HepG2 (cell line): ENCODE data around the gene NIT2. TPM values are rescaled to one million over a fixed set of nuclear protein-coding genes. Genes with fewer than 3 reads are reported as not detected.

Experiments
- CC2D1A ChIP-seq: sonication (generic); formaldehyde crosslinking; IDR thresholded peaks from 2 replicates; pipeline ENCODE4 v1.8.1; 2023; ENCODE audit warnings: mild to moderate bottlenecking, missing genetic modification reagents
- ETV6 ChIP-seq: sonication (generic); formaldehyde crosslinking; conservative IDR thresholded peaks from 2 replicates; pipeline ENCODE4 v1.4.0; 2020; ENCODE audit warnings: missing genetic modification reagents
- KDM2A ChIP-seq: sonication (generic); formaldehyde crosslinking; IDR thresholded peaks from 2 replicates; pipeline ENCODE4 v1.4.0; 2020; ENCODE audit warnings: low read depth, missing genetic modification reagents, borderline replicate concordance
- KLF12 ChIP-seq: sonication (generic); formaldehyde crosslinking; IDR thresholded peaks from 2 replicates; pipeline ENCODE4 v1.4.0; 2020; ENCODE audit warnings: missing genetic modification reagents, borderline replicate concordance
- NR2F1 ChIP-seq, 2 experiments: fragments of 450-650 bp in 1 of 2; formaldehyde crosslinking in 1 of 2; IDR thresholded peaks; 2 replicates each; pipeline versions ENCODE4 v1.5.0 to v1.6.1; 2016 to 2020; ENCODE audit warnings: mild to moderate bottlenecking in 1 of 2, missing compliant biosample characterization in 1 of 2, missing genetic modification reagents in 1 of 2, moderate library complexity in 1 of 2
- ONECUT2 ChIP-seq: sonication (generic); formaldehyde crosslinking; IDR thresholded peaks from 2 replicates; pipeline ENCODE4 v1.4.0; 2020; ENCODE audit warnings: missing genetic modification reagents
- PHF21A ChIP-seq: sonication (generic); formaldehyde crosslinking; IDR thresholded peaks from 2 replicates; pipeline ENCODE4 v1.5.0; 2020; ENCODE audit warnings: mild to moderate bottlenecking, missing genetic modification reagents
- RFXAP ChIP-seq: sonication (generic); formaldehyde crosslinking; IDR thresholded peaks from 2 replicates; pipeline ENCODE4 v1.4.0; 2020; ENCODE audit warnings: missing genetic modification reagents, borderline replicate concordance
- SMAD3 ChIP-seq: sonication (generic); formaldehyde crosslinking; IDR thresholded peaks from 2 replicates; pipeline ENCODE4 v1.4.0; 2020; ENCODE audit warnings: missing genetic modification reagents
- ZBTB3 ChIP-seq: sonication (generic); formaldehyde crosslinking; IDR thresholded peaks from 2 replicates; pipeline ENCODE4 v1.4.0; 2020; ENCODE audit warnings: low read depth, mild to moderate bottlenecking, moderate library complexity, missing genetic modification reagents, borderline replicate concordance
- ZNF292 ChIP-seq: sonication (generic); formaldehyde crosslinking; IDR thresholded peaks from 2 replicates; pipeline ENCODE4 v1.8.1; 2022; ENCODE audit warnings: mild to moderate bottlenecking, low read depth, missing genetic modification reagents, borderline replicate concordance
- ZNF570 ChIP-seq: sonication (generic); formaldehyde crosslinking; IDR thresholded peaks from 2 replicates; pipeline ENCODE4 v1.4.0; 2020; ENCODE audit warnings: mild to moderate bottlenecking, missing genetic modification reagents, borderline replicate concordance
- ZNF703 ChIP-seq: sonication (generic); formaldehyde crosslinking; IDR thresholded peaks from 2 replicates; pipeline ENCODE4 v1.5.1; 2020; ENCODE audit warnings: missing genetic modification reagents, mild to moderate bottlenecking, moderate library complexity, borderline replicate concordance
- polyA plus RNA-seq, 8 experiments: library from polyadenylated mRNA; depleted of rRNA in 3 of 8; stranded (reverse) in 7 of 8; unstranded in 1 of 8; fragments of >200 nt; fragmentation: Illumina TruSeq in 4 of 8; extraction: Trizol in 4 of 8; gene quantifications; 2 replicates each; pipeline versions ENCODE4 v1.2.1 to v1.2.3, GENCODE V29; 2011 to 2016; ENCODE audit warnings: low read depth in 4 of 8, missing spikeins in 1 of 8, mixed read lengths in 1 of 8; ENCODE audit not compliant: insufficient read depth in 1 of 8
- total RNA-seq, 5 experiments: library from RNA; depleted of rRNA; stranded (reverse); fragments of >200 nt; fragmentation: Illumina TruSeq; extraction: Trizol; gene quantifications; 2 replicates each; pipeline ENCODE4 v1.2.3, GENCODE V29; 2016; ENCODE audit warnings: low read depth in 1 of 5
- TF ChIP-seq, protein P1 (sequence below): sonication (generic); formaldehyde crosslinking; IDR thresholded peaks from 2 replicates; pipeline ENCODE4 v1.4.0; 2020; ENCODE audit warnings: missing genetic modification reagents, borderline replicate concordance
- TF ChIP-seq, protein P2 (sequence below): sonication (generic); formaldehyde crosslinking; IDR thresholded peaks from 2 replicates; pipeline ENCODE4 v1.5.0; 2020; ENCODE audit warnings: mild to moderate bottlenecking, missing genetic modification reagents
- TF ChIP-seq, protein P3 (sequence below): IDR thresholded peaks from 2 replicates; pipeline ENCODE4 v1.6.1; 2016; ENCODE audit warnings: low read depth, missing genetic modification reagents, missing compliant biosample characterization
- TF ChIP-seq, protein P4 (sequence below): sonication (generic); formaldehyde crosslinking; IDR thresholded peaks from 2 replicates; pipeline ENCODE4 v1.8.1; 2023; ENCODE audit warnings: mild to moderate bottlenecking, missing genetic modification reagents, borderline replicate concordance

Gene NIT2
- total and polyA plus RNA-seq, 2 of the 13 experiments (the other 11 are each of a cell fraction or from before 2014, with no cell fraction given): 43.4 to 49.1 TPM

DNA sequence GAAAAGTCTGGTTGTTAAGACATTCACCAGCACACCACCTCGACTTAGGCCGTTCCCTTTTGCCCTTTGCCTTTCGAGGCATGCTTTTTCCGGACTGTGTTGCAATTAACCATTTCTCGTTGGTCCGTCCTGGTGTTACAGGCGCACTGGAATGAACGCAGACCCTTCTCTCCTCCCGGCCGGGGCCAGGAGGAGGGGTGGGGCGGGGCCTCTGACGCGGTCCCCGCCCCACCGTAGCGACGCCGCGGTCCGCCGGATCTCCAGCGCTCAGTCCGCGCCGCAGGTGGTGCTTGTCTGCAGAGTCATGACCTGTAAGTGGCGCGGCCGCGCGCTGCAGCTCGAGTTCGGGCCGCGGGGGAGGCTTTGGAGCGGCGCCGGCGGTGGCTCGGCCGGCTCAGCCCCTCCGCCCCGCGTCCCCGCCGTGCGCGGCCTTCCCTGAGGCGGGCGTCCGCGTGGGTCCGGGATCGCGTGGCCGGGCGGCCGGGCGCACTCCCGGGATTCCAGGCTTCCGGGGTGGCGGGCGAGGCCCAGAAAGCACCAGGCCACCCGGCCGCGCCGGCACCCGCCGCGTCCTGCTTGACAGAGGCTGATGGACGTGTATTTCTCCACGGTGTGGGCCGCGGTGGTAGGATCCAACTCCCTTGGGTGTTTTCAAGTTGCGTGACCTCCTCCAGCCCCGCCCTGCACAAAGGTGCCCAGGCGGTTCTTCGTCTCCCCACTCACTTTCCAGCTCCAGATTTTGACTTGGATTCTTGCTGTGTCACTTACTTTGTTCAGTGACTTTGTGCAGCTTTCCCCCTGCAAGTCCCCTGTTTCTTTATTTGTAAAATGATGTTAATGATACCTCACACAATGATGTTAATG is at the start of gene NIT2 (continued):
- TF ChIP-seq NR2F1 (CRISPR knock-in tag; IDR thresholded peaks at IDR 0.05) (peak; percentile 18 to 38; a peak in 2 of 4 replicates), RFXAP (CRISPR knock-in tag) (0 out of 2 replicates have a peak, but pooled peaks have one; percentile 44), ZBTB3 (CRISPR knock-in tag) (no peak), ZNF570 (CRISPR knock-in tag) (no peak), ONECUT2 (CRISPR knock-in tag) (peak; percentile 21; the same call in 1 of the 2 replicates), KLF12 (CRISPR knock-in tag) (peak; percentile 86), SMAD3 (CRISPR knock-in tag) (no peak), CC2D1A (CRISPR knock-in tag) (no peak), KDM2A (CRISPR knock-in tag) (peak; percentile 75), ZNF292 (CRISPR knock-in tag) (peak; percentile 94; the same call in 1 of the 2 replicates), ETV6 (CRISPR knock-in tag) (no peak), PHF21A (peak; percentile 67), ZNF703 (peak; percentile 54; the same call in 1 of the 2 replicates)
- TF ChIP-seq, protein P1, sequence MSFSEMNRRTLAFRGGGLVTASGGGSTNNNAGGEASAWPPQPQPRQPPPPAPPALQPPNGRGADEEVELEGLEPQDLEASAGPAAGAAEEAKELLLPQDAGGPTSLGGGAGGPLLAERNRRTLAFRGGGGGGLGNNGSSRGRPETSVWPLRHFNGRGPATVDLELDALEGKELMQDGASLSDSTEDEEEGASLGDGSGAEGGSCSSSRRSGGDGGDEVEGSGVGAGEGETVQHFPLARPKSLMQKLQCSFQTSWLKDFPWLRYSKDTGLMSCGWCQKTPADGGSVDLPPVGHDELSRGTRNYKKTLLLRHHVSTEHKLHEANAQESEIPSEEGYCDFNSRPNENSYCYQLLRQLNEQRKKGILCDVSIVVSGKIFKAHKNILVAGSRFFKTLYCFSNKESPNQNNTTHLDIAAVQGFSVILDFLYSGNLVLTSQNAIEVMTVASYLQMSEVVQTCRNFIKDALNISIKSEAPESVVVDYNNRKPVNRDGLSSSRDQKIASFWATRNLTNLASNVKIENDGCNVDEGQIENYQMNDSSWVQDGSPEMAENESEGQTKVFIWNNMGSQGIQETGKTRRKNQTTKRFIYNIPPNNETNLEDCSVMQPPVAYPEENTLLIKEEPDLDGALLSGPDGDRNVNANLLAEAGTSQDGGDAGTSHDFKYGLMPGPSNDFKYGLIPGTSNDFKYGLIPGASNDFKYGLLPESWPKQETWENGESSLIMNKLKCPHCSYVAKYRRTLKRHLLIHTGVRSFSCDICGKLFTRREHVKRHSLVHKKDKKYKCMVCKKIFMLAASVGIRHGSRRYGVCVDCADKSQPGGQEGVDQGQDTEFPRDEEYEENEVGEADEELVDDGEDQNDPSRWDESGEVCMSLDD (CRISPR knock-in tag): peak; percentile 62; the same call in 1 of the 2 replicates
- TF ChIP-seq, protein P2, sequence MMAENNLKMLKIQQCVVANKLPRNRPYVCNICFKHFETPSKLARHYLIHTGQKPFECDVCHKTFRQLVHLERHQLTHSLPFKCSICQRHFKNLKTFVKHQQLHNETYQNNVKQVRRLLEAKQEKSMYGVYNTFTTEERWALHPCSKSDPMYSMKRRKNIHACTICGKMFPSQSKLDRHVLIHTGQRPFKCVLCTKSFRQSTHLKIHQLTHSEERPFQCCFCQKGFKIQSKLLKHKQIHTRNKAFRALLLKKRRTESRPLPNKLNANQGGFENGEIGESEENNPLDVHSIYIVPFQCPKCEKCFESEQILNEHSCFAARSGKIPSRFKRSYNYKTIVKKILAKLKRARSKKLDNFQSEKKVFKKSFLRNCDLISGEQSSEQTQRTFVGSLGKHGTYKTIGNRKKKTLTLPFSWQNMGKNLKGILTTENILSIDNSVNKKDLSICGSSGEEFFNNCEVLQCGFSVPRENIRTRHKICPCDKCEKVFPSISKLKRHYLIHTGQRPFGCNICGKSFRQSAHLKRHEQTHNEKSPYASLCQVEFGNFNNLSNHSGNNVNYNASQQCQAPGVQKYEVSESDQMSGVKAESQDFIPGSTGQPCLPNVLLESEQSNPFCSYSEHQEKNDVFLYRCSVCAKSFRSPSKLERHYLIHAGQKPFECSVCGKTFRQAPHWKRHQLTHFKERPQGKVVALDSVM (CRISPR knock-in tag): no peak; the same call in 1 of the 2 replicates
- TF ChIP-seq, protein P3, sequence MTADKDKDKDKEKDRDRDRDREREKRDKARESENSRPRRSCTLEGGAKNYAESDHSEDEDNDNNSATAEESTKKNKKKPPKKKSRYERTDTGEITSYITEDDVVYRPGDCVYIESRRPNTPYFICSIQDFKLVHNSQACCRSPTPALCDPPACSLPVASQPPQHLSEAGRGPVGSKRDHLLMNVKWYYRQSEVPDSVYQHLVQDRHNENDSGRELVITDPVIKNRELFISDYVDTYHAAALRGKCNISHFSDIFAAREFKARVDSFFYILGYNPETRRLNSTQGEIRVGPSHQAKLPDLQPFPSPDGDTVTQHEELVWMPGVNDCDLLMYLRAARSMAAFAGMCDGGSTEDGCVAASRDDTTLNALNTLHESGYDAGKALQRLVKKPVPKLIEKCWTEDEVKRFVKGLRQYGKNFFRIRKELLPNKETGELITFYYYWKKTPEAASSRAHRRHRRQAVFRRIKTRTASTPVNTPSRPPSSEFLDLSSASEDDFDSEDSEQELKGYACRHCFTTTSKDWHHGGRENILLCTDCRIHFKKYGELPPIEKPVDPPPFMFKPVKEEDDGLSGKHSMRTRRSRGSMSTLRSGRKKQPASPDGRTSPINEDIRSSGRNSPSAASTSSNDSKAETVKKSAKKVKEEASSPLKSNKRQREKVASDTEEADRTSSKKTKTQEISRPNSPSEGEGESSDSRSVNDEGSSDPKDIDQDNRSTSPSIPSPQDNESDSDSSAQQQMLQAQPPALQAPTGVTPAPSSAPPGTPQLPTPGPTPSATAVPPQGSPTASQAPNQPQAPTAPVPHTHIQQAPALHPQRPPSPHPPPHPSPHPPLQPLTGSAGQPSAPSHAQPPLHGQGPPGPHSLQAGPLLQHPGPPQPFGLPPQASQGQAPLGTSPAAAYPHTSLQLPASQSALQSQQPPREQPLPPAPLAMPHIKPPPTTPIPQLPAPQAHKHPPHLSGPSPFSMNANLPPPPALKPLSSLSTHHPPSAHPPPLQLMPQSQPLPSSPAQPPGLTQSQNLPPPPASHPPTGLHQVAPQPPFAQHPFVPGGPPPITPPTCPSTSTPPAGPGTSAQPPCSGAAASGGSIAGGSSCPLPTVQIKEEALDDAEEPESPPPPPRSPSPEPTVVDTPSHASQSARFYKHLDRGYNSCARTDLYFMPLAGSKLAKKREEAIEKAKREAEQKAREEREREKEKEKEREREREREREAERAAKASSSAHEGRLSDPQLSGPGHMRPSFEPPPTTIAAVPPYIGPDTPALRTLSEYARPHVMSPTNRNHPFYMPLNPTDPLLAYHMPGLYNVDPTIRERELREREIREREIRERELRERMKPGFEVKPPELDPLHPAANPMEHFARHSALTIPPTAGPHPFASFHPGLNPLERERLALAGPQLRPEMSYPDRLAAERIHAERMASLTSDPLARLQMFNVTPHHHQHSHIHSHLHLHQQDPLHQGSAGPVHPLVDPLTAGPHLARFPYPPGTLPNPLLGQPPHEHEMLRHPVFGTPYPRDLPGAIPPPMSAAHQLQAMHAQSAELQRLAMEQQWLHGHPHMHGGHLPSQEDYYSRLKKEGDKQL (CRISPR knock-in tag): no peak
- TF ChIP-seq, protein P4, sequence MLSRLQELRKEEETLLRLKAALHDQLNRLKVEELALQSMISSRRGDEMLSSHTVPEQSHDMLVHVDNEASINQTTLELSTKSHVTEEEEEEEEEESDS (CRISPR knock-in tag): no peak
